Raji (cell line): ENCODE data around the gene SULF2.

Experiments
- POLR2A ChIP-seq: IDR thresholded peaks from 2 replicates; pipeline ENCODE4 v1.6.1; 2011; ENCODE audit warnings: low read depth, low read length, control low read depth; ENCODE audit not compliant: insufficient read depth

SULF2 gene

DNA sequence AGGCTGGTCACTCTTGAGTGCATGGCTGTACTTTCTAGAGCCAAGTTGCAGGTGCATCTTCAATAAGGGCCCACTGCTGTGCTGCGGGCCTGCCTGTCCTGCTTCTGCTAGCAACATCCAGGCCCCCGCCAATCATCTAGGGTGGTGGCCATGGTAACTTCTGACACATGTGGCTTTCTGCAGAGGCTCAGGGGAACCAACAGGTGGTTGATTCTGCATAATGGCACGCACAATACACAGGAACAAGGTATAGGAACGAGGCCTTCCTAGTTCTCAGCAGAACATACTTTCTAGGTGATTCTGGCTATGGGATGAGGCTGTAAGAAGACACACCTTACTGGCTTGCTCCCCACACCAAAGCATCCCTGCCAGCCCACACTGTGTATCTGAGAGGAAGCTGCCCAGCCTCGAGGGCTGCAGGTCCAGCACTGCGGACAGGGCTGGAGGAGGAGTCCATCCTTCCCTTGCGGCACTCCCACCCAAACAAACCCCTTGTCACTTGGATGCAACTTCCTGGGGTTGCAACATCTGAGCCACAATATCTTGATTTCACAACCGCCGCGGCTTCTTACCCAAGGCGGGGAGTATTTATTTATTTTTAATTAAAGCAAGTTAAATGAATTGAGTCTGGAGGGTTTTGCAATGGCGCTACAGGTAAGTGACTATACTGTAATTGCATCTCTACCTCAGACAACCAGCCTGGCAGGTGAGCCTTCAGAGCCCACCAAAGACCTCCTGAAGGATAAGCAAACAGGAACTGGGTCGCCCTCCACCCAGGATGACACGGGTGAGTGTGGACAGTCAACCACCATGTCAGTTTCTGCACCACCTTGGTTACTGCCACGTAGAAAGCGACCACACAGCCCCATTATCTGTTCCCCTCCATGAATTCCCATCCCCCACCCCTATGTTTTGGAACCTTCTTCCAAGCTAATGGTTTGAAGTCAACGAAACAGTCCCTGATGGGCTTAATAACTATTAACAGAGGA lies 49.6 kb downstream of the SULF2 start:
- no peak for TF ChIP-seq POLR2A

- no peak for TF ChIP-seq POLR2A
These were observed 50.4 kb downstream of the SULF2 start for GRCh38 chr20:47734870-47735269.

GRCh38 chr20:47733892-47734291 lies 51.4 kb downstream of the SULF2 start:
- TF ChIP-seq POLR2A, result no peak

- no peak for TF ChIP-seq POLR2A
These were observed 54.5 kb downstream of the SULF2 start for GRCh38 chr20:47730744-47731143.

DNA sequence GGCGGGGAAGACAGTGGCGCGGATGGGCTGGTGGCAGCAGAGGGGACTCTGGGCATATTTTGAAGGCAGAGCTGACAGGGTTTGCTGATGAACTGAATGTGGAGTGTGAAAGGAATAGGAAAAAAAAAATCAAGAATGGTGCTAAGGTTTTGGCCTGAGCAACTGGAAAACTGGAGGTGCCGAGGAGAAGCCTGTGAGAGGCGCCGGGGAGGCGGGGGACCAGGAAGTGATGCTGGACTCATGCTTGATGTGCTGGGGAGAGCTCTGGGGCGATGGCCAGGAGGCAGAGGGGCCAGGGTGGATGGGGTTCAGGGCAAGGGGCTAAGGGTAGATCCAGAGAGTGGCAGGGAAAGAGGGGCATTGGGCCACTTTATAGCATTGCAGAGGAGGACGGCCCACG lies 55.8 kb downstream of the SULF2 start:
- no peak for TF ChIP-seq POLR2A

DNA sequence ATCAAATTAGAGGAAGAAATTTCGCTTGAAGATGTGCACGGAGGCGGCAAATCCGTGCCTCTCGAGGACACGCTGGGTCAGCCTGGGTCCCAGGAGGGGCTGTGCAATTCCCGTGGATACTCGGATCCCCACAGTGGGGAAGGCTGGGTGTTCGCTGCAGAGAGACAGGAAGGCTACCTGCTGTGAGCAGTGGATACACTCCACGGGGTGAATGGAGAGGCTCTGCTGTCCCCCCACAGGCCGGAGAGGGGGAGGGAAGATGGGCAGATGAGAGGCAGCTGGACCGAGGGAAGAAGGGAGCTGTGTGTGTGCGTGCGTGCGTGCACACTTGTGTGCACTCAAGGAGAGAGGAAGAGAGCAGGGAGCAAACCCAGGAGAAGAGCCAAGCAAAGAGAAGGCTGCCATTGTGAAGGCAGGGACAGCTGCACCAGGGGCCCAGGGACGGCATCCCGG lies 57.3 kb downstream of the SULF2 start:
- TF ChIP-seq POLR2A, result no peak

DNA sequence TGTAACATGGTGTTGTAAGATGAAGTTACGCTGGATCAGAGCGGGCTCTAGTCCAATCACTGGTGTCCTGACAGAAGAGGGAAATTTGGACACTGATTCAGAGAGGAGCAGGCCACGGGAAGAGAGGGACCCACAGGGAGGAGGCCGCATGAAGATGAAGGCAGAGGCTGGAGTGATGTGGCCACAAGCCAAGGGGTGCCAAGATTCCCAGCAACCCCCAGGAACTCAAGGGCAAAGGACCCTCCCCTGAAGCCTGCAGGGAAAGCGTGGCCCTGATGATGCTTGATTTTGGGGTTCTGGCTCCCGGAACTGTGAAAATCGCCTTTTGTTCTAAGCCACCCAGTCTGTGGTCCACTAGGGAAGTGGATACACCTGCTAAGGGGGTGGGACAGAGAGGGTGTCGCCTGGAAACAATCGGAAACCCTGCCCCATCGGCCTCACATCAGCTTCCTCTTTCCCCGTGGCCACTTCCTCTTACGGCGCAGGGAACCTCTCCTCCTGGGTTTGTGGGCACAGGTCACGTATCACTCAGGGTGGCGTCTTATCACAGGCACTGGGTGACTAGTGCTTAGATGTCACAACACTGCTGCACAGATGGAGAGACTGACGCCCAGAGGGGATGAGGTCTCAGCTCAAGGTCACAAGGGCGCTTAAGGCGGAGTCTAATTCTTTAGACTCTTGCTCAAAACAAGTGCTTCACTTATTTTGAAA lies 58.0 kb downstream of the SULF2 start:
- peak; percentile 45; the same call in 1 of the 2 replicates for TF ChIP-seq POLR2A

DNA sequence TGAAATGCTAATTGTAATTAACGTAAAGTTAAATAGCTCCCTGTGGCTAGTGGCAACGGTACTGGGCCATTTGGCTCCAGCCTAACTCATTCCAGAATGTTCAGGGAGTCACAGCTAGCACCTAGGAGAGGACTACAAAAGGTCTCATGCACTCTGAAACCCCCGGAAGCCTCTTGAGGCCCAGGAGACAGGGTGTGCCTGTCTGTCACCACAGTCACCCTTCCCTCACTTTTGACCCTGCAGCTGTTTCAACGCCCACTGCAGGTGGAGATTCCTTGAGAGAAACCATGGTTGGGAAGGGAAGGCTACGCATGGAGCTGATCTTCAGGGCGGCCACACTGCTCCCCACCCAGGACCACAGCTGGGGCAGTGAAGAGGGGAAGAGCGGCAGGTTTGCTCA lies 58.6 kb downstream of the SULF2 start:
- no peak for TF ChIP-seq POLR2A

DNA sequence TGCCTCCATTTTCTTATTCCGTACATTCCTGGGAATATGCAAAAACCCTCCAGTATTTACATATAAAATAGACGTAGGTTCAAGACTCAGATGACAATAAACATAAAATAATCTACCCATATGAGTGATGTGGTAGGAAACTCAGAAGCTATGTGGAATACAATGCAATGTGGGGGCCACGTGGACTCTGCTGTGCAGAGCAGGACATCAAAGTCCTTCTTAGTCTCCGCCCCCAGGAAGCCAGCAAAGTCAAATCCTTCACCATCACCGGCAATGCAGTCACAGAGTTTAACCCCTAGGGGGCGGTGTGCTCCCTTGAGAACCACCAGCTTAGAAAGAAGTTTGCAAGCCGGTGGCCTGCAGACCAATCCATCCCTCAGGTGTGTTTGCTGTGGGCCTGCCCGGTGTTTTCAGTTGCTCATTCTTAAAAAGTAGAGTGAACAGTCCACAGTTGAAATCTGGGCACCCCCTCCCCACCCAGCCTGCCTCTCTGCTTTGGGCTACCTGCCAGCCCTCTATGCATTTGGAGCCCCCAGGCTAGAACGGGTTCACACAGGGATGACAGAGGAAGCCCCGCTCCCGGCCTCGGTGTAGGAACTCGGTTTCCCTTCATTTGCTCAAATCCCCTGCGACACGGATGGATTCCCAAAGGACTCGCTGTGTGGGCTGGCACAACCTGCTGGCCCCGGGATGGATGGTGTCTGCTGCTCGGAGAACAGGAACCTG lies 59.9 kb downstream of the SULF2 start:
- TF ChIP-seq POLR2A, result no peak

DNA sequence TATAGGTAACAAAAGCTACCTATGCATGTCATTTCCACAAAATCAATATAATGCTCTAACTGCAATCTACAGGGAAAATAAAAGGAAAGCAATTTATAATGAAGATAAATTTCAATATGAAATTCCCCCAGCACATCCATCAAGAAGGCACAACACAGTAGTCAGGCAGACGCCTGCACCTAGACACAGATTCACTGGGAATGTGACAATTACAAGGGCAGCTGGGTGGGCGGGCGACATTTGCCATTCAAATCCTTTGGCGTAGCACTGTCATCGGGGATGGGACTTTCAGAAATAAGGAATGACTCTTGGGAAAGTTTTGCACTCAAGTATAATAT lies 60.4 kb downstream of the SULF2 start:
- no peak for TF ChIP-seq POLR2A

GRCh38 chr20:47724396-47724795 lies 60.9 kb downstream of the SULF2 start:
- no peak for TF ChIP-seq POLR2A

GRCh38 chr20:47723322-47723721 lies 62.0 kb downstream of the SULF2 start:
- TF ChIP-seq POLR2A, result no peak

DNA sequence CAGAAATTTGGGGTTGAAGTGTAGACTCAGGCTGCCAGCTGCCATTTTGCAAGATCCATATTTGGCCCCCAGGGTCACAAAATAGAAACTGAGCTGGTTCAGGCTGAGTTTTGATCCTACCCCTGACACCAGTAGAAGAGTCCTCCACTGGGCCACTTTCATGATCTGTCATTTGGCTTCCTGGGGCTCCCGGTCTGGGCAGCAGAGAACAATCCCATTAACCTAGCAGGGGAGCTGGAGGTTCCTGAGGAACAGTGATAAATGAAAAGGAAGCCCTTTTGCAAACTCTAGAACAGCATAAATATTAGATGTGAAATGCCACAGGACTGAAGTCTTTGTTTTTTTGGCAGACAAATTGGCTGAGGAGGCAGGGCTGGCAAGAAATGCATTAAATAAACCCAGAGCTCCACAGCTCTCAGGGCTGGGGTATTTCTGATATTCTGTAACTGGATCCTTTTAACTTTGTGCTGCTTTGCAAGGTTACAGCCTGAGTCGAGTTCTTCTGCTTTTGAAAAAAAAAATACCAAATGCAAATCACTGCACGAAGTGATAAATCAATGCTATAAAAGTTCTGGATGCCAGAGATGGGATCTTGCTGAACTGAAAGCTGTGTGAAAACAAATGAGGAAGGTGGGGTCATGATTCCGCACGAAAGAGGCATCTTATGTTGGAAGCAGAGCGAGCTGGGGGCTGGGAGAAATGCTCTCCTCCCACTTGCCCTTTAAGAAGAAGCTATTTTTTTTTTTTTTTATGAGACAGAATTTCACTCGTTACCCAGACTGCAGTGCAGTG lies 64.4 kb downstream of the SULF2 start:
- no peak for TF ChIP-seq POLR2A

GRCh38 chr20:47719625-47720024 lies 65.7 kb downstream of the SULF2 start:
- no peak for TF ChIP-seq POLR2A

- TF ChIP-seq POLR2A, result no peak
These were observed 66.1 kb downstream of the SULF2 start for GRCh38 chr20:47719211-47719610.
